ENCODE data around the gene PIEZO2.

Gene PIEZO2

DNA sequence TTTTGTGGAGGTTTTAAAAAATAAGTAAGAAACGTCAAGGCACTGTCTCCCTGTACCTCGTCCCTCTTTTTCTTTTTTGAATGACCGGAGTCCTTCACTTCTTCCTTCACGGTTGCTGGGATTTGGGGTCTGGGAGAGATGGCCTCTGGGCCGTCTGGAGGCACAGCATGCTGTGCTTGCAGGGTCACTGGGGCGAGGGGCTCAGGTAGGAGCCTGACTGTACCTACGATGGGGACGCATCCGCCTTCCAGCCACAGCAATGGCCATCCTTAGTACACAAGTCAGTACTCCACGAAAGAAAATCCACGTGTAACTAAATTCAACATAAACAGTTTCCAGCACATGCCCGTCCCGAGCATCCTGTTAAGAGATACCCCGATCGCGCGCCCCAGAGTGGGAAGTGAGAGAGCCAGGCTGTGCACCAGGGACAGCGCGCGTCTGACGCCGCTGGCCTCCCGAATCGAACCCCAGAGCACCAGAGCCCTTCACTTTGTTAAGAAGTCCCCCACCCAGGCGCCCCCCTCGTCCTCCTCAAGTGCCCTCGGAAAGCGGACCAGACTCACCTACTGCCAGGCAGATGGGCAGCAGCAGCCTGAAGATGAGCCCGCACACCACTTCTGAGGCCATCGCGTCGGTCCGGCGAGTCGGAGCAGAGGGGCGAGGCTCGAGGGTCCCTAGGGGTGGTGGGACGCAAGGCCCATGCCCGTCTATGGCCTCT is 1.2 kb downstream of the PIEZO2 start:
- TF ChIP-seq, protein P1, sequence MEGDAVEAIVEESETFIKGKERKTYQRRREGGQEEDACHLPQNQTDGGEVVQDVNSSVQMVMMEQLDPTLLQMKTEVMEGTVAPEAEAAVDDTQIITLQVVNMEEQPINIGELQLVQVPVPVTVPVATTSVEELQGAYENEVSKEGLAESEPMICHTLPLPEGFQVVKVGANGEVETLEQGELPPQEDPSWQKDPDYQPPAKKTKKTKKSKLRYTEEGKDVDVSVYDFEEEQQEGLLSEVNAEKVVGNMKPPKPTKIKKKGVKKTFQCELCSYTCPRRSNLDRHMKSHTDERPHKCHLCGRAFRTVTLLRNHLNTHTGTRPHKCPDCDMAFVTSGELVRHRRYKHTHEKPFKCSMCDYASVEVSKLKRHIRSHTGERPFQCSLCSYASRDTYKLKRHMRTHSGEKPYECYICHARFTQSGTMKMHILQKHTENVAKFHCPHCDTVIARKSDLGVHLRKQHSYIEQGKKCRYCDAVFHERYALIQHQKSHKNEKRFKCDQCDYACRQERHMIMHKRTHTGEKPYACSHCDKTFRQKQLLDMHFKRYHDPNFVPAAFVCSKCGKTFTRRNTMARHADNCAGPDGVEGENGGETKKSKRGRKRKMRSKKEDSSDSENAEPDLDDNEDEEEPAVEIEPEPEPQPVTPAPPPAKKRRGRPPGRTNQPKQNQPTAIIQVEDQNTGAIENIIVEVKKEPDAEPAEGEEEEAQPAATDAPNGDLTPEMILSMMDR (IDR thresholded peaks at IDR 0.05; ENCODE audit: low read depth, low read length), result no peak
- Histone ChIP-seq H3K4me1 (no peaks in the 10 kb centered on the region), H3K27me3 (no peaks in the 10 kb centered on the region), H3K36me3 (no peaks in the 10 kb centered on the region), H3K4me3 (ENCODE audit: low read depth, low read length) (no peak overlapping the region), H3K9me3 (no peaks in the 10 kb centered on the region)
- DNase-seq, result no peak

DNA sequence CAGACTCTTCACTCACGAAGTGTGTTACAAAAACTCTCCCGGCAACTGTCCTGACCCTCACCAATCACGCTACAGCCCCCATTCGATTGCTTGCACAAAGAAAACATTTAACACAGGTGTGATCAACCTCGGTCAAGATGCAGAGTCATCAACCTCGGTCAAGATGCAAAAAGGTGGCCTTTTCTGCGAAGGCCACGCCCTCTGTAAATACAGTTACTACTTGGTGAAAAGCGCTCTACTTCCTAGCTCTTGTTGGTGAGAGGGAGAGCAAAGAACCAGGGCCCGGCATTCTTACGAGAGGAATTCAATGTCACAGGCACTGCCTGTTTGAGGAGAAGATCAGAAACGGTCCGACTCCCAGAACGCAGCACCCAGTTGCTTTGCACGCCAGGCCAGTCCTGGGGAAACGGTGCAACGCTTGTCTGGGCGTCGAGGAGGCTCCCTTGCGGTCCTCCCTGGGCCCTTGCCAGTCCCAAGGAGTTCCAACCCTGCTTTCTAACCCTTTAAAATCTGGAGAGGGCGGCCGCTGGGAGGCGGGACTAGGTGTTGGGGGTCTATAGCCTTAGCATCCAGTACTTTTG is 1.9 kb downstream of the PIEZO2 start:
- H3K36me3 ChIP-seq, result no peaks in the 10 kb centered on the region
- H3K4me1 ChIP-seq, result no peaks in the 10 kb centered on the region
- H3K4me3 ChIP-seq (ENCODE audit: low read depth, low read length), result no peak overlapping the region
- DNase-seq, result no peak
- no peaks in the 10 kb centered on the region for H3K27me3 ChIP-seq
- no peaks in the 10 kb centered on the region for H3K9me3 ChIP-seq
- TF ChIP-seq, protein P1 (IDR thresholded peaks at IDR 0.05; ENCODE audit: low read depth, low read length), result no peak

DNA sequence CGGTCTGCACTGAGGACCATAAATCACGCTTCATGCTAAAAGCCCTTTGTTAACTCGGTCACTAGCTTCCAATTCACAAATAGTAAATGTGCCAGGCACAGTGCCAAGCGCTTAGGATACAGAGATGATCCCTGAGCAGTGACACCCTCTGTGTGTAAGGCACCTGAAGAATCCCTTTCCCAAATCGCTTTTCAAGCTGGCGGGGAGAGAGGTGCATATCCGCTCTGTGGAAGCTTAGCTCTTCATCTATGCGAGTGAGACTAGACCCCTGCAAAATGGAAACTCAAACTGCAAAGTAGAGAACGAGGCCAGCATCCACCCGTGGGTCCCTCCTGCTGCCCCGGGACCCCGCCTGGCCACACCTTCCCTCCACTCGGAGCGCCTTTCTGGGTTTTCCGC is 2.4 kb downstream of the PIEZO2 start:
- Histone ChIP-seq H3K4me1 (no peaks in the 10 kb centered on the region), H3K9me3 (no peaks in the 10 kb centered on the region), H3K36me3 (no peaks in the 10 kb centered on the region), H3K4me3 (ENCODE audit: low read depth, low read length) (no peak overlapping the region), H3K27me3 (no peaks in the 10 kb centered on the region)
- TF ChIP-seq, protein P1 (IDR thresholded peaks at IDR 0.05; ENCODE audit: low read depth, low read length), result no peak
- DNase-seq, result no peak

DNA sequence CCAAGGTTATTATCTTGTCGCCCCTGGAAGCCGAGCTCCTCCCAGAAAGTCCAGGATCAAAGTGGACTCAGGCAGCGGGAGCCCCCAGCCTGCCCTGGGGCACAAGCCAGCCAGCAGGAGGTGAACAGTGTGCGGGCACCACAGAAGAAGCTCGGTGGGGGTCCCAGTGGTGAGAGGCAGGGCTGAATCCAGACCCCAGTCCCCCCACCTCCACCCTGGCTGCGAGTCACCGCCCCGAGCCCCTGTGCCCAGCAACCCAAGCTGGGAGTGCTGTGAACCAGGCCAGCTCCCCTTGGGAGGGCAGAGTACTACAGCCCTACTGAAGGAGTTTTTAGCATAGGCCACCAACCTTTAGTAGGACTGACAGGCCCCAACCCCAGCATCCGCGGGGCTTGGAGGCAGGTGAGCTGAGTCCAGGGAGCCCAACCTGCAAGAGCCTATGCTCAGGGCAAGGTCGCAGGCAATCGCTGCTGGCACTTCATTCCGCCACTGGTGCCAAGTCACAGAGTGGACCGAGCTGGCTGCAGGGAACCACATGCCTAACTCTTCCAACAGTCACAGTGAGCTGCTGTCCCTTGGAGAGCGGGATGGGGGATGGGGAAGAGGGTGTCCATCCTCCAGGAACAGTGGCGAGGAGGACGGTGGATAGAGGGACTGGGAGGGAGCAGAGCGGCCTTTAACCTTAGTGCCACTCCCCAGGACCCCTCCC is 3.0 kb downstream of the PIEZO2 start:
- Histone ChIP-seq H3K4me1 (no peaks in the 10 kb centered on the region), H3K36me3 (no peaks in the 10 kb centered on the region), H3K27me3 (no peaks in the 10 kb centered on the region), H3K9me3 (no peaks in the 10 kb centered on the region), H3K4me3 (ENCODE audit: low read depth, low read length) (no peak overlapping the region)
- no peak for DNase-seq
- TF ChIP-seq, protein P1 (IDR thresholded peaks at IDR 0.05; ENCODE audit: low read depth, low read length), result no peak

DNA sequence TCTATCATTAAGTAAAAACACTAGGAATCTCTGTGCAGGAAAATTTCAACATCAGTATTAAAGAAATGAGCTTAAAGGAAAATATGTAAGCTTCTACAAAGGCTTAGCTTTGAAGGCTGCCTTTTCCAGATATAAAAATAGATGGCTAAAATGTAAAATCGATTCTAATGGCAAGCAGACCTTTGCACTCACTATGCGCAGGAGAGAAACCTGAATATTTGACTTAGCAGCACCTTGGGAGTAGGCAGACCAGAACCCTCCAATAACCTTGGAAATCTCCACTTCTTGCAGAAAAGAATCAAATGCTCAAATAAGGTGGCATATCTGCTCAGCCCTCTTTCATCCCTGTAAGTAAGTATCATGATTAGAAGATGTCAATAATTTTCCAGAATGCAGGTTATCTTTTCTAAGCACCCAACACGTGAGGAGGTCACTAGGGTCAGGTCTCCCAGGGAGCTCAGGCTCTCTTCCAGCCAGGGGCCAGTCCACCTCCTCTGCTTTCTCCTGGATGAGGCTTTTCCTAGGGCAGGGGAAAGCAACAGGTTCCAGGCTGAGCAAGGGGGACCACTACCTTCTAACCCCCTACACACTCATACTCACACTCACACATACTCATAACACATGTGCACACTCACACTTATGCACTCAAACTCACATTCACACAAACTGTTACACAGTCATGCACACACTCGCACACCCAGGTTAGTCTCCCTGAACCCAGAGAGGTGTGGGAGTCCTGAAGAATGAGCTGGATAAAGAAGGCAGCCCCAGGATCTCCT is 3.8 kb downstream of the PIEZO2 start:
- no peak overlapping the region for H3K4me3 ChIP-seq (ENCODE audit: low read depth, low read length)
- H3K9me3 ChIP-seq, result no peaks in the 10 kb centered on the region
- no peaks in the 10 kb centered on the region for H3K36me3 ChIP-seq
- no peaks in the 10 kb centered on the region for H3K4me1 ChIP-seq
- TF ChIP-seq, protein P1 (IDR thresholded peaks at IDR 0.05; ENCODE audit: low read depth, low read length), result no peak
- no peaks in the 10 kb centered on the region for H3K27me3 ChIP-seq
- DNase-seq, result no peak
